ENCODE measurements around the gene CLDN5. TPM values are rescaled to one million over a fixed set of nuclear protein-coding genes. Genes with fewer than 3 reads are reported as not detected.

Gene CLDN5
- total and polyA plus RNA-seq, 2 of the 8 experiments (the other 6 are each of a cell fraction or from before 2014, with no cell fraction given), result 1.2 to 1.6 TPM

GRCh38 chr22:19509923-19510322 lies 14.3 kb downstream of the CLDN5 start (continued):
- TF ChIP-seq EGR1 (IDR thresholded peaks at IDR 0.05; ENCODE audit: borderline replicate concordance, low read depth, low read length) (no peak), TAF7 (optimal IDR thresholded peaks at IDR 0.05; ENCODE audit: borderline replicate concordance, low read depth, low read length) (no peak), CTBP2 (IDR thresholded peaks at IDR 0.05; ENCODE audit: borderline replicate concordance, insufficient read depth, insufficient read length, low read length) (no peak)

Data from H1 (cell line).